GM12892 (cell line): ENCODE measurements around the gene ADAT3.

ENCODE experiments used
- POLR2A ChIP-seq: IDR thresholded peaks from 2 replicates; pipeline ENCODE4 v1.6.1; 2011; ENCODE audit warnings: low read depth, low read length, control low read depth
- POLR2AphosphoS5 ChIP-seq: IDR thresholded peaks from 2 replicates; pipeline ENCODE4 v1.6.1; 2011; ENCODE audit warnings: low read depth, low read length, control low read depth

DNA sequence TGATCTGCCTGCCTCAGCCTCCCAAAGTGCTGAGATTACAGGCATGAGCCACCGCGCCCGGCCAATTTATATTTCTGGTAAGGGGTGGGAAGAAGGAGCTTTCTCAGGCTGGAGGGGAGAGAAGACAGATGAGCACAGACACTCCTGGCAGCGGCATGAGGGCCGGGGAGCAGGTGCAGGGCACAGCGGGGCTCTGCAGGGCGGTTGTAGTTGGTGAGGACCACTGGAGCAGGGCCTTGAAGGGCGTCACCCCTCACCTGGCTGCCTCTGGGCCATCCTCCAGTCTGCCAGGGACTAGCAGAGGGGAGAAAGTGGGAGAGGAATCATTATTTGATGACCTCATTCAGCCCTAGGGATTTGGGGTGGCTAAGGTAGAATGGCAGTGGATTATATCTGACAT is 27.2 kb downstream of the ADAT3 start:
- TF ChIP-seq POLR2A, result no peak
- TF ChIP-seq POLR2AphosphoS5, result no peak
